DOHH2 (cell line): ENCODE measurements around the gene SYT14.

ENCODE experiments used
- CTCF ChIP-seq: fragments of 200-600 bp; sonication (generic); IDR thresholded peaks from one replicate; pipeline ENCODE4 v1.5.1; 2014; ENCODE audit warnings: antibody characterized with exemption, mild to moderate bottlenecking, low read depth, low read length; ENCODE audit not compliant: poor library complexity, severe bottlenecking
- EZH2phosphoT487 ChIP-seq: fragments of 200-600 bp; sonication (generic); IDR thresholded peaks from 2 replicates; pipeline ENCODE4 v1.6.1; 2017; ENCODE audit warnings: borderline replicate concordance, mild to moderate bottlenecking, antibody characterized with exemption, low read length, moderate library complexity, mixed read lengths

- TF ChIP-seq CTCF (no peak), EZH2phosphoT487 (no peak)
Measured at GRCh38 chr1:209988706-209989105, 50.7 kb downstream of the SYT14 start.
